GM18511 (cell line): ENCODE results near the gene LAMA4.

Experiments
- ATAC-seq: cut with Tn5 transposase; IDR thresholded peaks from one replicate; pipeline ENCODE4 v1.9.1; 2021; ENCODE audit warnings: mild to moderate bottlenecking, moderate library complexity; ENCODE audit not compliant: unreplicated experiment

LAMA4 gene

GRCh38 chr6:112274774-112275173 is 20.4 kb upstream of the LAMA4 start:
- no peak for ATAC-seq

- ATAC-seq = no peak
Measured at GRCh38 chr6:112272799-112273198, 18.4 kb upstream of the LAMA4 start.

GRCh38 chr6:112270756-112271155 is 16.4 kb upstream of the LAMA4 start:
- no peak for ATAC-seq

GRCh38 chr6:112269979-112270566 is 15.7 kb upstream of the LAMA4 start:
- no peak for ATAC-seq

- ATAC-seq = no peak
Measured at GRCh38 chr6:112269114-112269513, 14.7 kb upstream of the LAMA4 start.

- ATAC-seq = no peak
Measured at GRCh38 chr6:112268654-112269053, 14.3 kb upstream of the LAMA4 start.

- no peak for ATAC-seq
Measured at GRCh38 chr6:112268019-112268418, 13.7 kb upstream of the LAMA4 start.

GRCh38 chr6:112266331-112266730 is 12.0 kb upstream of the LAMA4 start:
- no peak for ATAC-seq

GRCh38 chr6:112259337-112259675 is 4.9 kb upstream of the LAMA4 start:
- no peak for ATAC-seq

GRCh38 chr6:112258642-112259336 is 4.4 kb upstream of the LAMA4 start:
- no peak for ATAC-seq

GRCh38 chr6:112257178-112257855 is 3.0 kb upstream of the LAMA4 start:
- no peak for ATAC-seq

- no peak for ATAC-seq
Measured at GRCh38 chr6:112254921-112255320, 554 bp upstream of the LAMA4 start.

- peak; percentile 30 for ATAC-seq
Measured at GRCh38 chr6:112253498-112253840, 898 bp downstream of the LAMA4 start.

GRCh38 chr6:112252571-112253497 is 1.5 kb downstream of the LAMA4 start:
- ATAC-seq = no peak

GRCh38 chr6:112251171-112251875 is 3.0 kb downstream of the LAMA4 start:
- no peak for ATAC-seq

GRCh38 chr6:112249489-112249888 is 4.9 kb downstream of the LAMA4 start:
- no peak for ATAC-seq

GRCh38 chr6:112247275-112247674 is 7.1 kb downstream of the LAMA4 start:
- no peak for ATAC-seq

- no peak for ATAC-seq
Measured at GRCh38 chr6:112245511-112246203, 8.7 kb downstream of the LAMA4 start.

GRCh38 chr6:112243861-112244827 is 10.2 kb downstream of the LAMA4 start:
- ATAC-seq = no peak
